Tibial nerve (tissue), 4 donors: Measurements from ENCODE around the gene TMEM150C. TPM values are rescaled to one million over a fixed set of nuclear protein-coding genes. Genes with fewer than 3 reads are reported as not detected.

Experiments used
- DNase-seq, 2 donors: peaks; one replicate each; pipeline ENCODE4 v3.0.0-alpha.2; 2019; ENCODE audit warnings: low spot score in 2 of 2
- H3K27ac ChIP-seq, 4 donors: fragments of 200-600 bp; sonication (generic) in 3 of 4; one replicate each; pipeline ENCODE4 v1.5.1; 2017 to 2019; ENCODE audit warnings: mild to moderate bottlenecking in 1 of 4
- H3K27me3 ChIP-seq, 2 donors: fragments of 200-600 bp; sonication (generic) in 1 of 2; one replicate each; pipeline versions ENCODE4 v1.5.1 to v1.6.0; 2017 to 2019
- H3K36me3 ChIP-seq, 3 donors: fragments of 200-600 bp; sonication (generic); one replicate each; pipeline ENCODE4 v1.5.1; 2018 to 2019
- H3K4me1 ChIP-seq, 4 donors: fragments of 200-600 bp; sonication (generic) in 3 of 4; one replicate each; pipeline ENCODE4 v1.5.1; 2017 to 2019
- H3K4me3 ChIP-seq, 4 donors: fragments of 200-600 bp; sonication (generic) in 3 of 4; one replicate each; pipeline ENCODE4 v1.5.1; 2017 to 2019; ENCODE audit warnings: mild to moderate bottlenecking in 1 of 4, moderate library complexity in 1 of 4
- H3K9me3 ChIP-seq, 4 donors: fragments of 200-600 bp; sonication (generic) in 3 of 4; one replicate each; pipeline ENCODE4 v1.5.1; 2017 to 2019
- EP300 ChIP-seq, 2 donors: sonication (generic); formaldehyde crosslinking; IDR thresholded peaks; one replicate each; pipeline ENCODE4 v1.6.1; 2017; ENCODE audit warnings: antibody characterized with exemption in 2 of 2, mild to moderate bottlenecking in 1 of 2
- POLR2A ChIP-seq, 2 donors: fragments of 450-650 bp; IDR thresholded peaks; one replicate each; pipeline ENCODE4 v1.6.1; 2017; ENCODE audit warnings: antibody characterized with exemption in 2 of 2, mild to moderate bottlenecking in 2 of 2, moderate library complexity in 2 of 2
- WGBS, 2 donors: methylation state at CpG; one replicate each; pipeline ENCODE4 v1.1.5; 2018; 5-methylcytosine and 5-hydroxymethylcytosine counted together
- total RNA-seq, 4 donors: library from RNA; depleted of rRNA; stranded (reverse); fragments of >200 nt; gene quantifications; one replicate each; pipeline ENCODE4 v1.1.0, GENCODE V29; 2016
- TF ChIP-seq, protein P1 (sequence below), 5 experiments: fragments of 200-600 bp in 3 of 5; fragments of 450-650 bp in 2 of 5; sonication (generic) in 3 of 5; IDR thresholded peaks; one replicate each; pipeline ENCODE4 v1.5.1; 2016 to 2019; ENCODE audit warnings: antibody characterized with exemption in 5 of 5, mild to moderate bottlenecking in 3 of 5, moderate library complexity in 2 of 5

Gene TMEM150C
- total RNA-seq, 4 donors from 2014 or later, result 6.3 to 44.9 (median 16.0) TPM

DNA sequence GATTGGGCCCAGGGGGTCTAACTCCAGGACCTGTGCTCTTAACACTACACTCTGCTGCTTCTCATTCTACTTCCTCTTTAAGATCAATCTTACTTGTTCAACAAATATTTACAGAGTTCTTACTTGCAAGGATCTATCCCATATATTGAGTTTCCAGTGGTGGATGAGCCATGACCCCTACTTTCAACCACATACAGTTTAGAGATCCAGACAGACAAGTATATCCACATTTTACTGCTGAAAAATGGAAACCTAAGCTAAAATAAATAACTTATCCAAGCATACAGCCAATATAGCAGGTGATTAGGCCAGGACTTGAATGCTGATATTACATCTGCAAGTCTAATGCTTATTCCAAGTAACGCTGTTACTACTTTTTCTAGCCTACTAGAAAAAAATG lies 18.7 kb downstream of the TMEM150C start:
- DNase-seq, result no peak
- H3K4me3 ChIP-seq, result no peak overlapping the region
- no peak overlapping the region for H3K27ac ChIP-seq
- H3K27me3 ChIP-seq, result no peaks in the 10 kb centered on the region
- no peaks in the 10 kb centered on the region for H3K4me1 ChIP-seq
- no peaks in the 10 kb centered on the region for H3K36me3 ChIP-seq
- peaks cover 0 to 3% (median 0%) of the 10 kb centered on the region in 4 donors for H3K9me3 ChIP-seq
- TF ChIP-seq, protein P1, sequence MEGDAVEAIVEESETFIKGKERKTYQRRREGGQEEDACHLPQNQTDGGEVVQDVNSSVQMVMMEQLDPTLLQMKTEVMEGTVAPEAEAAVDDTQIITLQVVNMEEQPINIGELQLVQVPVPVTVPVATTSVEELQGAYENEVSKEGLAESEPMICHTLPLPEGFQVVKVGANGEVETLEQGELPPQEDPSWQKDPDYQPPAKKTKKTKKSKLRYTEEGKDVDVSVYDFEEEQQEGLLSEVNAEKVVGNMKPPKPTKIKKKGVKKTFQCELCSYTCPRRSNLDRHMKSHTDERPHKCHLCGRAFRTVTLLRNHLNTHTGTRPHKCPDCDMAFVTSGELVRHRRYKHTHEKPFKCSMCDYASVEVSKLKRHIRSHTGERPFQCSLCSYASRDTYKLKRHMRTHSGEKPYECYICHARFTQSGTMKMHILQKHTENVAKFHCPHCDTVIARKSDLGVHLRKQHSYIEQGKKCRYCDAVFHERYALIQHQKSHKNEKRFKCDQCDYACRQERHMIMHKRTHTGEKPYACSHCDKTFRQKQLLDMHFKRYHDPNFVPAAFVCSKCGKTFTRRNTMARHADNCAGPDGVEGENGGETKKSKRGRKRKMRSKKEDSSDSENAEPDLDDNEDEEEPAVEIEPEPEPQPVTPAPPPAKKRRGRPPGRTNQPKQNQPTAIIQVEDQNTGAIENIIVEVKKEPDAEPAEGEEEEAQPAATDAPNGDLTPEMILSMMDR (IDR thresholded peaks at IDR 0.05), result no peak
- TF ChIP-seq POLR2A (IDR thresholded peaks at IDR 0.05), result no peak
- no peak for TF ChIP-seq EP300 (IDR thresholded peaks at IDR 0.05)
- 91 to 98% methylated on average over 1 of the region's 1 CpG for WGBS, 2 donors

GRCh38 chr4:82542642-82543041 lies 19.1 kb downstream of the TMEM150C start:
- H3K27me3 ChIP-seq, result no peaks in the 10 kb centered on the region
- peaks cover 0 to 3% (median 0%) of the 10 kb centered on the region in 4 donors for H3K9me3 ChIP-seq
- no peak overlapping the region for H3K4me3 ChIP-seq
- H3K36me3 ChIP-seq, result no peaks in the 10 kb centered on the region
- TF ChIP-seq POLR2A (IDR thresholded peaks at IDR 0.05) (no peak), EP300 (IDR thresholded peaks at IDR 0.05) (no peak)
- TF ChIP-seq, protein P1 (IDR thresholded peaks at IDR 0.05), result no peak
- 87 to 93% methylated on average over 3 of the region's 3 CpGs for WGBS, 2 donors
- no peaks in the 10 kb centered on the region for H3K4me1 ChIP-seq
- no peak overlapping the region for H3K27ac ChIP-seq
- DNase-seq, result no peak

GRCh38 chr4:82529322-82529721 lies 32.5 kb downstream of the TMEM150C start:
- TF ChIP-seq, protein P1 (IDR thresholded peaks at IDR 0.05), result no peak
- no peak for TF ChIP-seq EP300 (IDR thresholded peaks at IDR 0.05)
- no peak for TF ChIP-seq POLR2A (IDR thresholded peaks at IDR 0.05)
- Histone ChIP-seq H3K4me1 (peaks cover 0 to 6% (median 0%) of the 10 kb centered on the region in 4 donors), H3K27me3 (no peaks in the 10 kb centered on the region), H3K36me3 (no peaks in the 10 kb centered on the region), H3K27ac (no peak overlapping the region), H3K4me3 (no peak overlapping the region), H3K9me3 (no peaks in the 10 kb centered on the region)
- 95 to 96% methylated on average over 3 of the region's 3 CpGs for WGBS, 2 donors
- DNase-seq, result no peak

GRCh38 chr4:82528868-82529267 lies 32.9 kb downstream of the TMEM150C start:
- no peak for DNase-seq
- 47 to 55% methylated on average over 4 of the region's 4 CpGs for WGBS, 2 donors

DNA sequence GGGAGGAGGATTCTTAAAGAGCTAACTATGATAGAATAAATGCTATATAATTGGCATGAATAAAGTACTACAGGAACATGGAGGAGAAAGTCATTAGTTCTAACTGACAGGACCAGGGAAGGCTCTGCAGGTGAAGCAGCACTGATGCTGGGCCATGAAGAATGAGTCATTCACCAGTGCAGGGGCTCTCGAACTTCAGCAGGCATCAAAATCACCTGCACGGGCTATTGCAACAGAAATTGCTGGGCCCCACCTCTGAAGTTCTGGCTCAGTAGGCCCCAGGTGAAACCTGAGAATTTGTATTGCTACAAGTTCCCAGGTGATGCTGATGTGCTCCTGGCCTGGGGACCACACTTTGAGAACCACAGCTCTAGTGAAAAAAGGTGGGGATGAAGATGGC lies 33.7 kb downstream of the TMEM150C start:
- no peak for DNase-seq
- TF ChIP-seq POLR2A (IDR thresholded peaks at IDR 0.05), result no peak
- TF ChIP-seq EP300 (IDR thresholded peaks at IDR 0.05), result no peak
- TF ChIP-seq, protein P1 (IDR thresholded peaks at IDR 0.05), result no peak
- H3K4me1 ChIP-seq, result peaks cover 0 to 6% (median 0%) of the 10 kb centered on the region in 4 donors
- 89 to 95% methylated on average over 2 of the region's 2 CpGs for WGBS, 2 donors
- no peaks in the 10 kb centered on the region for H3K36me3 ChIP-seq
- H3K9me3 ChIP-seq, result no peaks in the 10 kb centered on the region
- no peak overlapping the region for H3K4me3 ChIP-seq
- H3K27me3 ChIP-seq, result no peaks in the 10 kb centered on the region
- no peak overlapping the region for H3K27ac ChIP-seq

More at GRCh38 chr4:82528868-82529267, 32.9 kb downstream of the TMEM150C start:
- no peak overlapping the region for H3K4me3 ChIP-seq
- H3K36me3 ChIP-seq, result no peaks in the 10 kb centered on the region
- TF ChIP-seq POLR2A (IDR thresholded peaks at IDR 0.05) (no peak), EP300 (IDR thresholded peaks at IDR 0.05) (no peak)
- TF ChIP-seq, protein P1 (IDR thresholded peaks at IDR 0.05), result no peak
- H3K4me1 ChIP-seq, result peaks cover 0 to 6% (median 0%) of the 10 kb centered on the region in 4 donors
- no peaks in the 10 kb centered on the region for H3K9me3 ChIP-seq
- H3K27me3 ChIP-seq, result no peaks in the 10 kb centered on the region
- H3K27ac ChIP-seq, result no peak overlapping the region
